K562 (cell line): Measurements from ENCODE around the gene HRAS. TPM values are rescaled to one million over a fixed set of nuclear protein-coding genes. Genes with fewer than 3 reads are reported as not detected.

Source experiments
- ARID2 ChIP-seq: fragments of 450-650 bp; IDR thresholded peaks from 2 replicates; pipeline ENCODE4 v1.6.1; 2017; ENCODE audit warnings: antibody characterized with exemption, mild to moderate bottlenecking
- ARNT ChIP-seq, 2 experiments: fragments of 450-650 bp; IDR thresholded peaks; 2 replicates each; pipeline ENCODE4 v1.6.1; 2016; ENCODE audit warnings: mild to moderate bottlenecking in 1 of 2
- BHLHE40 ChIP-seq: IDR thresholded peaks from 2 replicates; pipeline ENCODE4 v1.6.1; 2011; ENCODE audit warnings: low read length, improper control_type of control experiment
- CREB3L1 ChIP-seq: fragments of 450-650 bp; IDR thresholded peaks from 2 replicates; pipeline ENCODE4 v1.6.1; 2014; ENCODE audit warnings: low read depth, mild to moderate bottlenecking, moderate library complexity, borderline replicate concordance
- DEAF1 ChIP-seq: fragments of 450-650 bp; formaldehyde crosslinking; IDR thresholded peaks from 2 replicates; pipeline ENCODE4 v1.4.0; 2020; ENCODE audit warnings: mild to moderate bottlenecking, moderate library complexity
- ELF1 ChIP-seq: fragments of 200-800 bp; sonication (Bioruptor generic); IDR thresholded peaks from 2 replicates; pipeline ENCODE4 v1.6.1; 2016; ENCODE audit warnings: missing genetic modification characterization, missing compliant biosample characterization
- FOXM1 ChIP-seq, 2 experiments: fragments of 450-650 bp in 1 of 2; sonication (generic) in 1 of 2; formaldehyde crosslinking in 1 of 2; IDR thresholded peaks; 2 replicates each; pipeline versions ENCODE4 v1.6.1 to v1.9.0; 2017 to 2022; ENCODE audit warnings: low read depth in 2 of 2, mild to moderate bottlenecking in 2 of 2, missing genetic modification reagents in 1 of 2, moderate library complexity in 1 of 2
- GATA2 ChIP-seq: sonication (generic); formaldehyde crosslinking; IDR thresholded peaks from 2 replicates; pipeline ENCODE4 v1.4.0; 2020; ENCODE audit warnings: mild to moderate bottlenecking, missing genetic modification reagents
- HNRNPK ChIP-seq: fragments of 200-400 bp; formaldehyde crosslinking; IDR thresholded peaks from one replicate; pipeline ENCODE4 v1.6.1; 2018; ENCODE audit warnings: mild to moderate bottlenecking, low read depth, low read length; ENCODE audit not compliant: poor library complexity, severe bottlenecking
- KAT8 ChIP-seq: fragments of 450-650 bp; IDR thresholded peaks from 2 replicates; pipeline ENCODE4 v1.6.1; 2016; ENCODE audit warnings: low read depth, mild to moderate bottlenecking
- MYC ChIP-seq, 2 experiments: fragments of 250-450 bp in 1 of 2; sonication (Bioruptor Pico) in 1 of 2; IDR thresholded peaks; 2 replicates each; pipeline versions ENCODE4 v1.5.1 to v1.6.1; 2012 to 2021; ENCODE audit warnings: low read depth in 2 of 2, borderline replicate concordance in 1 of 2, improper control_type of control experiment in 1 of 2, low read length in 1 of 2, mild to moderate bottlenecking in 1 of 2, moderate library complexity in 1 of 2
- NONO ChIP-seq, 2 experiments: fragments of 200-400 bp in 1 of 2; fragments of 450-650 bp in 1 of 2; formaldehyde crosslinking in 1 of 2; IDR thresholded peaks; 2 replicates each; pipeline ENCODE4 v1.6.1; 2017; ENCODE audit warnings: low read depth in 2 of 2, mild to moderate bottlenecking in 2 of 2, moderate library complexity in 2 of 2, low read length in 1 of 2
- OTX1 ChIP-seq: fragments of 450-650 bp; formaldehyde crosslinking; IDR thresholded peaks from 2 replicates; pipeline ENCODE4 v1.4.0; 2022; ENCODE audit warnings: mild to moderate bottlenecking
- RB1 ChIP-seq: fragments of 450-650 bp; IDR thresholded peaks from 2 replicates; pipeline ENCODE4 v1.6.1; 2017; ENCODE audit warnings: low read depth, mild to moderate bottlenecking
- SIN3B ChIP-seq: fragments of 450-650 bp; IDR thresholded peaks from 2 replicates; pipeline ENCODE4 v1.6.1; 2017; ENCODE audit warnings: low read depth, mild to moderate bottlenecking, moderate library complexity
- SMAD2 ChIP-seq: fragments of 150-350 bp; IDR thresholded peaks from 2 replicates; pipeline ENCODE4 v1.6.1; 2014; ENCODE audit warnings: low read depth, mild to moderate bottlenecking, low read length
- STAT5A ChIP-seq: IDR thresholded peaks from 2 replicates; pipeline ENCODE4 v1.6.1; 2012; ENCODE audit warnings: low read length, inconsistent platforms, borderline replicate concordance
- TFAM ChIP-seq: fragments of 250-450 bp; sonication (Bioruptor Pico); conservative IDR thresholded peaks from 2 replicates; pipeline ENCODE4 v1.5.0; 2021; ENCODE audit warnings: mild to moderate bottlenecking, moderate library complexity
- THRAP3 ChIP-seq: fragments of 450-650 bp; IDR thresholded peaks from 2 replicates; pipeline ENCODE4 v1.6.1; 2016; ENCODE audit warnings: mild to moderate bottlenecking, inconsistent platforms, borderline replicate concordance
- ZFP91 ChIP-seq: sonication (generic); formaldehyde crosslinking; IDR thresholded peaks from 2 replicates; pipeline ENCODE4 v1.8.0; 2022; ENCODE audit warnings: mild to moderate bottlenecking, missing genetic modification reagents
- ZNF140 ChIP-seq: fragments of 250-450 bp; sonication (Bioruptor Pico); IDR thresholded peaks from 2 replicates; pipeline ENCODE4 v1.8.0; 2021; ENCODE audit warnings: moderate library complexity, mild to moderate bottlenecking, inconsistent platforms
- polyA plus RNA-seq, 8 experiments: library from polyadenylated mRNA; depleted of rRNA in 4 of 8; stranded (reverse) in 5 of 8; unstranded in 3 of 8; fragments of >200 nt; fragmentation: Nextera tagmentation in 2 of 8; fragmentation: Illumina TruSeq in 1 of 8; extraction: Ambion mirVana in 2 of 8; extraction: Trizol in 1 of 8; gene quantifications; 2 replicates each; pipeline versions ENCODE4 v1.2.1 to v1.2.3, GENCODE V29; 2011 to 2014; ENCODE audit warnings: inconsistent platforms in 1 of 8, missing spikeins in 1 of 8
- total RNA-seq, 7 experiments: library from RNA; depleted of rRNA in 6 of 7; stranded (reverse); fragments of >200 nt in 6 of 7; fragmentation: Illumina TruSeq in 2 of 7; extraction: Trizol in 2 of 7; gene quantifications; 2 replicates each; pipeline versions ENCODE4 v1.2.1 to v1.2.3, GENCODE V29; 2011 to 2021; ENCODE audit warnings: low replicate concordance in 1 of 7
- TF ChIP-seq, protein P1 (sequence below): fragments of 450-650 bp; formaldehyde crosslinking; IDR thresholded peaks from 2 replicates; pipeline ENCODE4 v1.4.0; 2022; ENCODE audit warnings: missing genetic modification characterization

The HRAS gene
- total and polyA plus RNA-seq, 9 of the 15 experiments (the other 6 are each of a cell fraction or from before 2014, with no cell fraction given): 2.8 to 73.5 (median 29.6) TPM

DNA sequence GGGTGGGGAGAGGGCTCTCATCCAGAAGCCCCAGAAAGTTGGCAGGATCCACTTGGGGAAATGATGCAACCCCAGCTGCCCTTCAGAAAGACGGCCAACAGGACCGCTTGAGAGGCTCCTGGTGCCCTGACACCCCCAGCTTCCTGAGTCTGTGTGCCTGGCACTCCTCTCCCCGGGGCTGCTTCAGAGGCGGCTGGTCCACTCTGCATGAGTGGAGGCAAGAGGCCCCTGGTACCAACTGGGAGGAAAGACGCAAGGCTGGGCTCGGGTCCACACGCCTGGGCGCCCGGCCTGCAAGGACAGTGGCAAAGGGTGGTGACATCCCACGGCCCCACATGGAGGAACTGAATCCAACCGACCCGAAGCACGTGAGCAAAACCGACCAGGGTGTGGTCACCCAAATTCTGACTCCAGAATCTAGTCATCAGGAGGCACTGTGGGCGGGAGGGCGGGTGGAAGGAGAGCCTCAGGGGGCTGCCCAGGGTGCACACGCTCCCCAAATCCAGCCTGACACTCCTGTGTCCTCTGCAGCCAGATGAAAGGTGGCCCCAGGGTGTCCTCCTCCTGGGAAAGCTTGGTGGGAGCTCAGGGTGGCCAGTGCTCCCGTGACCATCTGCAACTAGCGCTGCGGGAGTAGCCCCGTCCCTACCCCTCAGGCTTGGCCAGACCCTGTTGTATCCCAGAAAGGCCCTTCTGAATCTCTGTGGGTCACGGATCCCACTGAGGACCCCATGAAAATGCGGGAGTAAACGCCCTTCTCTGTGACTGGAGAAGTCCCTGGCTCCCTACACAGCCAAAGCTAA is 32.0 kb downstream of the HRAS start (continued):
- no peak for TF ChIP-seq DEAF1 (CRISPR knock-in tag)
- peak; percentile 59 for TF ChIP-seq MYC (IDR thresholded peaks at IDR 0.05; ENCODE audit: low read depth, low read length)
- TF ChIP-seq MYC (CRISPR knock-in tag; IDR thresholded peaks at IDR 0.05; ENCODE audit: borderline replicate concordance, low read depth): no peak
- TF ChIP-seq ZNF140: no peak
- TF ChIP-seq ARNT (IDR thresholded peaks at IDR 0.05): no peak
- TF ChIP-seq KAT8: no peak
- no peak for TF ChIP-seq ELF1 (tag)
- TF ChIP-seq ARID2: no peak
- no peak for TF ChIP-seq GATA2 (CRISPR knock-in tag)
- TF ChIP-seq SIN3B: no peak
- no peak for TF ChIP-seq FOXM1 (IDR thresholded peaks at IDR 0.05; ENCODE audit: low read depth)
- no peak for TF ChIP-seq FOXM1 (CRISPR knock-in tag; IDR thresholded peaks at IDR 0.05; ENCODE audit: low read depth)
- TF ChIP-seq RB1: no peak
- no peak for TF ChIP-seq OTX1 (CRISPR knock-in tag)
- no peak for TF ChIP-seq THRAP3
- TF ChIP-seq CREB3L1: no peak
- no peak for TF ChIP-seq NONO (IDR thresholded peaks at IDR 0.05; ENCODE audit: low read depth in 2 of 2, low read length in 1 of 2)
- TF ChIP-seq SMAD2: no peak
- no peak for TF ChIP-seq HNRNPK
- TF ChIP-seq BHLHE40: peak; percentile 91
- no peak for TF ChIP-seq STAT5A
- no peak for TF ChIP-seq ZFP91 (CRISPR knock-in tag)
- no peak for TF ChIP-seq TFAM (CRISPR knock-in tag)
- TF ChIP-seq, protein P1, sequence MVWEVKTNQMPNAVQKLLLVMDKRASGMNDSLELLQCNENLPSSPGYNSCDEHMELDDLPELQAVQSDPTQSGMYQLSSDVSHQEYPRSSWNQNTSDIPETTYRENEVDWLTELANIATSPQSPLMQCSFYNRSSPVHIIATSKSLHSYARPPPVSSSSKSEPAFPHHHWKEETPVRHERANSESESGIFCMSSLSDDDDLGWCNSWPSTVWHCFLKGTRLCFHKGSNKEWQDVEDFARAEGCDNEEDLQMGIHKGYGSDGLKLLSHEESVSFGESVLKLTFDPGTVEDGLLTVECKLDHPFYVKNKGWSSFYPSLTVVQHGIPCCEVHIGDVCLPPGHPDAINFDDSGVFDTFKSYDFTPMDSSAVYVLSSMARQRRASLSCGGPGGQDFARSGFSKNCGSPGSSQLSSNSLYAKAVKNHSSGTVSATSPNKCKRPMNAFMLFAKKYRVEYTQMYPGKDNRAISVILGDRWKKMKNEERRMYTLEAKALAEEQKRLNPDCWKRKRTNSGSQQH (CRISPR knock-in tag): no peak
